Activated CD8-positive, alpha-beta memory T cell treated with anti-CD3 and anti-CD28 coated beads for 24 hours (primary cell): ENCODE results near the gene EXOC6B.

Experiments used
- DNase-seq: peaks from one replicate; pipeline ENCODE4 v3.0.0-alpha.2; 2020

The EXOC6B gene

DNA sequence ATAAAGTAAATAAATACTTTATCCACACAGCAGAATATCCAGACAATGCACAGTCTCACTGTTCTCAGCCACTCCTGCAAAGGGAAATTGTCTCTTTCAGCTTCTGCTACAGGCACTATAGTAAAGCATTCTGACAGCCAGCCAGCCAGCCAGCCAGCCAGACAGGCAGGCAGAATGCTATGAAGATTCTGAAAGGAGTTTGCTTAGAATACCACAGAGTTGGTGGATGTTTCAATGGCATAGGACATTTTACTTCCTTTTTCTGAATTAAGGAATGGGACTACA, 562.1 kb downstream of the EXOC6B start:
- DNase-seq: no peak

DNA sequence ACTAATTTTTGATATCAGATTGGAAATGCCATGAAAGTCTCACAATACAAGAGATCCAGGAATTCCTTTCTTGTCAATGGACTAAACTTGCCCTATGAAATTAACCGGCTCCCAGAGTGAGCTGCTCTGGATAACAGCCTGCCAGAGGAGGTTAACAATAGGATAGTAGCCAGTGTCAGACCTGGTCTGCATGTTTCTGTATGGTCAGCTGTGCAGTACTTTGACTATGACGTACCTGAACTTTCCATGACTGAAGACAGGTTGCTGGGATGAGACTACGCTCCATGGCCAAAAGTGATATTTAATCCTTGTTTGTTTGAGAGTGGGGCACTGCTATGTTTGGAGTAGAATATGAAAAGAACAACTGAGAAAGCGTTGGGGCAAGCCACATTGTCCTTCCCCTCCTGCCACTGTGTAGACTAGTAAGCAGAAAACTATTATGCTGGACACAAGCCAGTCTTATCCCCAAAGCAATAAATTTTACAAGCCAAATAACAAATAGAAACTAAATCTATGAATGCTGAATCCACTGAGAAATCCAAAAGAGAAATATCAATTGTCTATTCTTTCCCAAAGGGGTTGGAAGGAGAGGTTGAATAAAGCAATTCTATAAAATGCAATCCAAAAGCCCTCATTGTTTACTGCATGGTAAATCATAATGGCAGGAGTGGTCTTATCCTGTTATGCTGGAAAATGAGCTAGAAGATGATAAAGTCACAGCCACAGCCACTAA, 562.6 kb downstream of the EXOC6B start:
- no peak for DNase-seq

DNA sequence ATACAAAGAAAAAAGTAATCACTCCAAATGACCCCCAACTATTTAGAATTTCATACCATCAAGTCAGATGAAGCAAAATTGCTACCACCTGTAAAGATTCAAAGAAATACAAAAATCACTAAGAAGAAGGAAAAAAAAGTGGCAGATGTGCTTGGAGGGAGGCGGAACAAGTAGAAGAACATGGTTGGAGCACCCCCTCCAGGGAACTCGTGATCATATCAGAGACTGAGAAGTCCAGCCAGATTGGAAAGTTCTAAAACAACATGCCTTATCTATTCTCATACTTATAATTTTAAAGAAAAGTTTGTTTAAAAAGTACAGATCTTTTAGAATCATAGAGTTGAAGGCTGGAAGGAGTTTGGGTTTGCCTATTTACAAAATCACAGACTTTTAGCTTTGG, 564.8 kb downstream of the EXOC6B start:
- no peak for DNase-seq

DNA sequence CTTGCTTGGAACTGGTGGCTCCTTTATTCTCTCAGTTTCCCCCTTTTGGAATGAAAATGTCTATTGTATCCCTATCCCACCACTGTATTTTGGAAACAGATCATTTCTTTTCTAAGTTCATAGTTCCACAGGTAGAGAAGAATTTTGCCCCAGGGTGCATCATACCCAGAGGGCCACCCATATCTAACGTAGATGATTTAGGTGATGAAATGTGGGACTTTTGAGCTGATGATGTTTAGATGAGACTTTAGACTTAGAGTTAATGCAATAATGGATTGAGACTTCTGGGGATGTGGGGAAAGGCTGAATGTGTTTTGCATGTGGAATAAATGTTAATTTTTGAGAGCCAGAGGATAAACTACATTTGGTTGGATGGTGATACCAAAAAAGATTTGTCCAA, 570.3 kb downstream of the EXOC6B start:
- DNase-seq: no peak

DNA sequence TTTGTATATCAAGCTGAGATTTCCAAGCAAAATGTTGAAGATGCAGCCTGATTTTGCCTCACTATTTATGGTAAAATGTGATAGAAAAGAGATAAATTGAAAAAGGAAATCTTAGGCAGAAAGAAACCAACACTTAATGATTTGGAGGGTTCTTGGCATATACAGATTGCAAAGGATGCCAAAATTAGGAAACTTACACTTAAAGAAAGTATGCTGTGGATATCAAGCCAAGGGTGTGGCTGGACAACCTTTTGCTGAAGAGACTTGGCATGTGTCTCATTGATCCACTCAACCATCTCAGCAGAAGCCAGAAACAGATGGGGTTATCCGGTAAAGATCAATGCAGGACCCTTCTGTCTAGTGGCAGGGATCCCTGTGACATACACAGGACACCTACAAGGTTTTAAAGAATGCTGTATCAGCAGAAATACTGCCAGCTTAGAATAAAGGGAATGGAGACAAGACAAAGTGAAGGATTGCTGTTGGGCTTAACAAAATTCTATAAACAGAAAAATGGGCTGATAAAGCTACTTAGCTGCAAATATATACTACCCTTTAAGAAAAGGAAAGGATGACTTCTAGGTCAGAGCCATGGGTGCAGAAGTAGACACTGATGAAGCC, 570.9 kb downstream of the EXOC6B start:
- DNase-seq: no peak

DNA sequence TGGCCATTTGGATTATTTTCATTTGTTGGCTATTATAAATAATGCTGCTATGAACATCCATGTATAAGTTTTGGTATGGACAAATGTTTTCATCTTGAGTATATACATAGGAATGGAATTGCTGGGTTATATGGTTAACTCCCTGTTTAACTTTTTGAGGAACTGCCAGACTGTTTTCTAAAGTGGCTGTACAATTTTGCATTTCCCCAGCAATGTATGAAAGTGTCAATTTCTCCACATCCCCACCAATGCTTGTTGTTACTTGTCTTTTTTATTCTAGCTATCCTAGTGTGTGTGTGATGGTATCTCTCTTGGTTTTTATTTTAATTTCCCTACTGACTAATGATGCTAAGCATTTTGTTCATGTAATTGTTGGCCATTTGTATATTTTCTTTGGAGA, 587.5 kb downstream of the EXOC6B start:
- no peak for DNase-seq

DNA sequence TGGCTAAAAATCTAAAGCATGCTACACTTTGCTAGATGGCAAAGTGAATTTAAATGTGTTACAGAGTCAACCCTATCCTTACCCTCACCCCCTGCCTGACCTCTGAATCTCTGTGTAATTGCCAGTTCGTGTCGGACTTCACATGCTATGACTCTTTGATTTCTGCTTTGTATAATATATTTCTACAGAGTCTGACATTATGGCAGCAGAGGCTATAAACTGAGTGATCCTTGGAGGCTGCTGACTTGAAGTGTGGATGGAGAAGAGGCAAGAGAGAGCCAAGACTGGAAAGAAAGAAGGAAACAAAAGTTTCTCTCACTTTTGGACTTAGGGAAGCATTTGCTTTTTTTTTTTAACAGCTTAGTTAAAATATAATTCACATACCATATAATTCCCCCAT, 588.3 kb downstream of the EXOC6B start:
- no peak for DNase-seq

DNA sequence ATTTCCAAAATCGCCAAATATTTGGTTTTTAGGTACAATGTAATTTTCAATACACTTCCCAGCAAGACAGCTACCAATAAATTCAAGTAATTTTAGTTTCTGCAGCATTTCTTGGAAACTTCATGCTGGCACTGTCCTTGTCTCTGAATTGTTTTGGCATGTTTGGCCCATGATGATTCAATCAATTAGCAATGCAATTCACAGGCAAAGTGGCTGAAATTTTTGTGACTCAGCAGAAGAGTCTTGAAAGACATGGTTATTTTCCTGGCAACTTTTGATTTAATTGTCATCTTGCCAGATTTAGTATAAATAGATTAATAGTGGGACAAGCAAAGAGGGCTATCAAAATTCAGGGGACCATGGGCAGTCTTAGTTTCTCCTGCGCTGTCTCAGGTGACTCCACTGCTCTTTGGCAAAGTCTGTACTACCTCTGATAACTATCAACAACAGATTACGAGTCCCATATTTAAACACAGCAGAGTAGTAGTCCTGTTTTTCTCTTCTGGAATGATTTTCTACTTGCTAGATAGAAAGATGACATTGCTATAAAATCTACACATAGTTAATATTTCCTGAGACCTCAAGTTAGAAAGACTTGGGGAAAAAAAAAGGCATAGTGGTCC, 589.3 kb downstream of the EXOC6B start:
- DNase-seq: no peak

DNA sequence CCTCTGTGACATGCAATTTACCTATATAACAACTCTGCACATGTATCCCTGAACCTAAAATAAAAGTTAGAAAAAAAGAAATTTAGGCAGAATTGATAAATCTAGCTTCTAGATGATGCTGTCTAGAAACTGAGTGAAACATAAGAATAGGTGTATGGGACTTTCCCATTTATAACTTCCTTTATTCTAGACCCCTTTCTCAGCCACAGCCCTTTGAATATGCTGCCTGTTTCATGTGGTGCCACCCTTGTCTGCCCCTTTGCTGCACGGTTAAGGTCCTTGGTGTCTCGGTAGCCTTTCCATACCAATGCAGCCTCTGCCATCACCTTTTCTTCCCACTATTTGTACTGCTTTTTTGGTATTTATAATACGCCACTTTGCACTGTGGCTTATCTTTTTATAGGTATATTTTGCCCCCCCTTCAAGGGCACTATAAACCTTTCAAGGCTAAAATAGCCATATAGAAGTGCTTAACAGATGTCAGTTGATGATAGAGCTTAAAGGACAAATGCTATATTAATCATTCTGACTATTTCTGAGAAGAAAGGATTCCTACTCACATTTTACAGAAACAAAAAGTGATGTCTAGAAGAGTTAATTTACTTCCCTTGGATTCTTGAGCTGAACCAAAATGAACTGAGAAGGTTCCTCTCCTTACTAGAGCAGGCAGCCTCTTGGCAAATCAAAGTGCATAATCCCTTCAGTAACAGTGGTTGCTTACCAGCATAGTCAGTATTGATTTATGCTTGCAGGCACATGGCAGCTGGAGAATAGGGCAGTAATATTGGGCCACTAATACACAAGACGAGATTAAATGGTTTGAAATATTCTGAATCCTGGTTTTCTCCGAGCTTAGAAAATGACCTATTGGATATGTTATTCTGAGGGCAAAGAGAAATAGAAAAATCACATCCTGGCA, 590.1 kb downstream of the EXOC6B start:
- DNase-seq: no peak

DNA sequence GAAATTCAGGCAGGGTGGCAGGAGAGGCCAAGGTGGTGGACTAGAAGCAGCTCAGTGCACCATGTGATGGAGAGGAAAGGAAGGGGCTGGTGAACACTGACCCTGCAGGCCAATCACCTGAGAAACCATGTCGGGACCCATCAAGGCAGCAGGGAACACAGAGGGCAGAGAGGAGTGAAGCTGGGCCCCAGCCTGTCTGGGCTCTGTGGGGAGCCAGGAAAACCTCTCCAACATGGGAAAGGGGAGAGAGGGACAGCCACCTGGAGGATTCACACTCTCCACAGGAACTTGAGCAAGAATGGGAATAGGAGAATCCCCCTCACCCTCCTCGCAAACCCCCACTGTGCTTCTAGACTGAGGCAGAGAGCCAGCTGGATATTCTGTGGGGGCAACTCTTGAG, 592.6 kb downstream of the EXOC6B start:
- DNase-seq: no peak

DNA sequence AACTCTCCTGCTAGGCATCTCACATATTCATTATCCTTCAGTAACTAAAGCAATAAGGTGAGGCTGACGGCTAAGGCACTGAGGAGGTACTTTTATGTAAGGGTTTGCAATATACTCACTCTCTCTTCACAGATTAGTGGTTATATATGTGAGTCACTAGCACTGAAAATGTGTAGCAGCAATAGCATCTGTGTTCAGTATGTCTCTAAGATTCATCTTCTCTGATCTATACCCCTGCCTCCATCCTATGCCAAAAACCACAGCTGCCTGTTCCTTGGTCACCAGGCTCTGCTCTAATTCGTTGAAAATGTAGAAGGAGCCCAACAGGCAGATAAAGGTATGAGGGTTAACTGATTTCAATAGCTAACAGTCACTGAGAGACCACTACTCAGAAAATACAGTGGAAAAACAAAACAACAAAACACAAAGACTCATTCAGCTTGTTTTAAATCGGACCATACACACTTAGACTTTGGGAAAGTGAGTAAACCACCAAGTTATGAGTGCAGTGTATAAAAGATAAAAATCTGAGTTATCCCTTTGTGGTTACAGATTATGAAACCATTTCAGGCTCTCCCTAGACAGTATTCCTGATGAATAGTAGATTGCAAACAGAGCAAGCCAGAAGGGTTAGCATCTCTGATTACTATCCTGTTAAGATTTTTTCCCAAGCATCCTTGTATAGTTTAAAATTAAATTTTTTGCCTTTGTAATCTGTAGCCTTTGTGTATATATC, 602.8 kb downstream of the EXOC6B start:
- DNase-seq: no peak

DNA sequence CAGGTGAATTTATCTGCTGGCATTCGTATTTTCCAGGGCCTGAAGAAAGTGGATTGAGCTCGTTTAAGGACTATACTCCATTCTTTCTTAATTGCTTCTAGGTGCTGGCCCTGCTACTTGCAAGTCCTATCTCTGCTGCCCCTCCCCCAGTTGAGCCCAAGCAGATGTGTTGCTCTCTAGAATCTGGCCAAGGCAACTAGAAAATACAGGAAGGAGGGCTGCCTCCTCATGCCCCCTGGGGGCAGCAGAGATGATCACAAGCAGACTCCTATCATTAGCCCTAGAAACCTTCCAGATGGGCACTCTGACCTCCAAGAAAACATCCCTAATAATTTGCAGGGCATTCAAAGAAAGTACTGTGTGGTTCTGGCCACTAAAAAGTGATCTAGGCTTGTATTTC, 605.7 kb downstream of the EXOC6B start:
- DNase-seq: no peak

DNA sequence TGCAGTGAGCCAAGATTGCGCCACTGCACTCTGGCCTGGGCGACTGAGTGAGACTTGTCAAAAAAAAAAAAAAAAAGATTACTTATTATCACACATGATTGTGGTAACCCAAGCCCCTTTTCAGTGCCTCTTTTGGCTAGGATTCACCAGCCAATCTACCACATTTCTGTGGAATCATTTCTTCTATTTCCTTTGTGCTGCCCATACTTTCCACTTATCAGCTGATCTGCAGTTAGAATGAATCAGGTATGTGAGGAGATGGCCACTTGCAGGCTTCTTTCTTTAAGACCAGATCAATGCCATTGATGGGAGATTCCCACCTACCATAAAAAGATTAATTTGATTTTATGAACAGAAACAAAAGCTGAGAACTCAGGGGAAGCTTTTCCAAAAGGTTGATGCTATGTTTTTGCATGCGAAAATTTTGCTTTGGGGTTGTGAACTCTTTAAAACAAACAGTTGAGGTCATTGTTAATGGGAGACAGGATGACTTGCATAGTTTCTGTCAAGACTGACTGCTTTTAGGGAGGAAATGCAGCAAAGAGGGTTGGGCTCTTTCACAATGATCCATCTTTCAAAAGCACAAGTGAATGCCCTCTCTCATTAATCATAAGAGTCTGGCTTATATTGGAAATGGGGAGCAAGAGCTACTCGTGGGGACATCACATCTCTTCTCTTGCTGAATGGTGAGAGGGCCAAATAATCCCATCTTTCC, 611.2 kb downstream of the EXOC6B start:
- no peak for DNase-seq

DNA sequence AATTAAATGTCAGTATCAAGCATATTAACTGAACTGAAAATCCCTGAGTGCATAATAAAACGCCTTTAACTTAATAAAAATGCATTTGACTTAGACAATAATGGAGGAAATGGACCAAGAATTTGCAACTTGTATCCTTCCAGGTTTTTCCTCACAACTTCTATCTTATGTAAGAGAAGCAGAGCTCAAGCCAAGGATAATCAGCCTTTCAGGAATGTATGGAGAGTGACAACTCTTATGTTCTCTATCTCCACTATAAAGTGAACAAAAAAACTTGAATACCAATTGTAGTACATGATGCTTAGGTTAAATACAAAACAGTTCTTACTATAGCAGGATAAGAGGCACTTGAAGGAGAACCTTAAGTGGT, 613.4 kb downstream of the EXOC6B start:
- no peak for DNase-seq

DNA sequence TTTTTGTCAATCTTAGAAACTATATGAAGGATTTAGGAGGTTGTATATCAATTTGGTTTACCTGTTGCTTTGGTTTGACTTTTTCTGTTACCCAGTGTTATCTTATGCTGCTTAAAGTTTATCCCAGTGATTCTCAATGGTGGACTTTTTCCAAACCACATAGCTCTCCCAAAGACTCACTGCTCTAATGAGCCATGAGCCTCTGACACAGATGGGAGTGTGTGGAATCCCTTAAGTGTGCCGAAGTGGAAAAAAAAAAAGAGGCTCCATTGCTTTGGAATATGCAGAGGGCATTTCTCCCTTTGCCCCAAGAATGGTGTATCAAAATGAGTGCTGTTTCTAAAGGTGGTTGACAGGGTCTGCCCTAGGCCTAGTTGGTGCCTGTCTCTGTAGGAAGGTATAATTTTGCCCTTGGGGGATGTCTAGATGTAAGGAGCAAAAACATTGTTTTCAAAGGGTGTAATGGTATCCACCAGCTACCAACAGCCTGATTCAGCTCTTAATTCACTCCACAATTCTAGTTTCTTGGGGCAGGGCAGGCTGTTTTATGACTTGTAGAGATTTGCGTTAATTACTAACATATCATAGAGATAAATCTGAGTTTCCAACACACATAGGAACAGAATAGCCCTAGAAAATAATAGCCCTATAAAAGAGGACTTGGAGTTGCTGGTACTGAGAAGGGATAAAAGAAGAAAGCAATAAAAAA, 613.9 kb downstream of the EXOC6B start:
- no peak for DNase-seq

DNA sequence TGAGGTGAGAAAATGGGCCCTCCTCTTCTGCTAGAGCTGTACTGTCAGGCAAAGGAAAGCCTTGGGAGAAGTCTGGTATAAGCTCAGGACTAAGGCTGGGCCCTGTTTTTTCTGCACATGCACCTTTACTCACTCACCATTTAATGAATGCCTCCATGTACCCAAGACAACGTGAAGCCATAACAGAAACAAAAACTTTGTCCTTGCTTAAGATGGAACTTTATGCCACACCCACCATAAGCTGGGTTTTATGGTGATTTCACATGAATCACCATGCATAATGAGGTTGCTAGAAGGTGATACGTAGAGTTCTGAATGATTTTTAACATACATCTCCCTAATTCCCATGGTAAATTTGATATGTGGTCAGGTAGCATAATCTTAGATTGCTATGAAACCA, 614.5 kb downstream of the EXOC6B start:
- no peak for DNase-seq

DNA sequence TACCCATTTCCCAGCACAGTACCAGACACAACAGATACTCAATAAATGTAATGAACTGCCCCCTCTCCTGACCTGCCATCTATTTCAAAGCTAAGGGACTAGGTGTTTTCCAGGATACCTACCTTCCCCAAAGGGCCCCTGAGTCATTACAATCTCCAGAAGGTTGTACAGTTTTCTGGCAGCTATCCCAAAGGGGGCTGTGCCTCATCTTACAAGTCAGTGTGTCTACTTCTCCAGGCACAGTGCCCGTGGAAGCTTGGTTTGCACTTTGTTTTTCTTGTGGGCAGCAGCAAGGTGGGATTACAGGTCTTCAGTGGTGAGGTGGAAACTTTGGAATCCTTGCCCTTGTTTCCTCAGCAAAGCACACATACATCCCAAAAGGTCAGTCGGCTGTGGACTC, 615.4 kb downstream of the EXOC6B start:
- no peak for DNase-seq

DNA sequence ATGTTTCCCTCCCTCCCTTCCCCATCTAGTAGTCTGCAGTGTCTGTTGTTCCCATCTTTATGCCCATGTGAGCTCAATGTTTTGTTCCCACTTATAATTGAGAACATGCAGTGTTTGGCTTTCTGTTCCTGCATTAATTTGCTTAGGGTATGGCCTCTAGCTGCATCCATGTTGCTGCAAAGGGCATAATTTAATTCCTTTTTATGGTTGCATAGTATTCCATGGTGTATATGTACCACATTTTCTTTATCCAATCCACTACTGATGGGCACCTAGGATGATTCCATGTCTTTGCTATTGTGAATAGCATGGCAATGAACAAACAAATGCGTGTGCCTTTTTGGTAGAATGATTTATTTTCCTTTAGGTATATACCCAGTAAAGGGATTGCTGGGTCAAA, 617.6 kb downstream of the EXOC6B start:
- DNase-seq: no peak

DNA sequence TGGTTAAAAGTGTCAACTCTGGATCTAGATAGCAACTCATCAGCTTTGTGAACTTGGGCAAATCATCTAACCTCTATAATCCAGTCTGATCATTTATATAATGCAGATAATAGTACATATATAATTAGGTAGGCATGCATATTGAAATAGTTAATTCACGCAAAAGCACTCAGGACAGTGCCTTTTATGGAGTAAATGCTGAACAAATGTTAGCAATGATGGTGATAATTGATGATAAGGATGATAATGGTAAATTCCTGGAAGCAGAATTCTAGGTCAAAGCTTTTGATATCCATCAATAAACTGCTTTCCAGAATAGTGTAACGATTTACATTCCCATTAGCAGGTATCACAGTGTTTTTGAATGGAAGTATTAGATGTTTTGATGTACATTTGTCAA, 618.5 kb downstream of the EXOC6B start:
- no peak for DNase-seq

DNA sequence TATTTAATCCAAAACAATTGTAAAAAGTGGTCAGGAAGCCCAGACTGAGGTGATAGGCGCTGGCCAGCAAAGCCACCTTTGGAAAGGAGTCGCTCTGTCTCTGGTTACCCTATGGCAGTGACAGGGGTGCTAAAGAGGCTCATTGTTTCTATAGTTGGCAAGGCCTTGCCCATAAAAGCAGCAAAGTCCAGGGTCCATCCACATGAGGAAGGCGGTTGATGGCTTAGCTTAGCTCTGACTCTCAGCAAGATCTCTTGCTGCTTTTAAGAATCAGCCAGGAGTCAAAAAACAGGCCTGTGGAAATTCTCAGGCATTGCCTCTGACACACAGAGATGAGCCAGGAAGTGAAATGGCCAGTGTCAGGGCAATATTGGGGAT, 620.3 kb downstream of the EXOC6B start:
- DNase-seq: no peak

DNA sequence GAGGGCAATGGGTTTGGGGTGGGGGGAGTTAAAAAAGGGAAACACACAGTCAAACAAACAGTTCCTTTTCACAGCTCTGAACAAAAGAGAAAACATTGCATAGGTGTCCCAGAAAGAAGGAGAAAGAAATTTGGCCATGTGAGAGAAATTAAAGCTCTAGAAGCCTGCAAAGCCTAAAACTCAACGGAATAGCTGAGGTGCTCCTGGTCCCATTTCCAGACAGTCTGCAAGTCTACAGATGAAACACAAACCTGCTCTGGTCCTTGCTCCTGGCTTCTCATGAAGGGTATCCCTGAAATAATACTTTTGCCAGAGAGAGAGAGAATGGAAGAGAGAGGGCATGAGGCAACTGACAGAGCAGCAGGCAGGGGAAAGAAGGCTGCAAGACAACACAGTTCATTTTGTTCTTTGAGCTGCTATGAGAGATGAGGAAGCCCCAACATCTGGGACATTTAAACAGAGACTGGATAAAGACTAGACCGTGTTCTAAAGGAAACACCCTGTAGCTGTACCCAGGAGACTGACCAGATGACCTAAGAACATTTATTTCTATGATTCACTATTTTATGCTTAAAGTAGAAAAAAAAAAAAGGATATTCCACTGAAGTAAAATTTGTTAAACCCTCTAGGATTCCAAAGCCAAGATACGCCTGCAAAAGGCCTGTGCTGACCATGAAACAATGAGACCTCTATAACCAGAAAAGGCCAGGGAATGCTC, 620.9 kb downstream of the EXOC6B start:
- no peak for DNase-seq
